Measurements from ENCODE around the gene CDC42EP5.
"Not testable (repeated sequence)": the region's sequence is repeated elsewhere in the genome, so short reads cannot be mapped to it uniquely, and the experiment has no call there.

- not testable (repeated sequence) for TF ChIP-seq CTCF, POLR2A (IDR thresholded peaks at IDR 0.05)
These were observed 7.0 kb downstream of the CDC42EP5 start for GRCh38 chr19:54466110-54466480.

Data from esophagus squamous epithelium (tissue), 4 donors.